ENCODE measurements around the gene ZNF740.
A peak's percentile ranks its signal among the peaks of the same experiment; 100 is the strongest.
"Not testable (repeated sequence)": the region's sequence is repeated elsewhere in the genome, so short reads cannot be mapped to it uniquely, and the experiment has no call there.

Gene ZNF740

DNA sequence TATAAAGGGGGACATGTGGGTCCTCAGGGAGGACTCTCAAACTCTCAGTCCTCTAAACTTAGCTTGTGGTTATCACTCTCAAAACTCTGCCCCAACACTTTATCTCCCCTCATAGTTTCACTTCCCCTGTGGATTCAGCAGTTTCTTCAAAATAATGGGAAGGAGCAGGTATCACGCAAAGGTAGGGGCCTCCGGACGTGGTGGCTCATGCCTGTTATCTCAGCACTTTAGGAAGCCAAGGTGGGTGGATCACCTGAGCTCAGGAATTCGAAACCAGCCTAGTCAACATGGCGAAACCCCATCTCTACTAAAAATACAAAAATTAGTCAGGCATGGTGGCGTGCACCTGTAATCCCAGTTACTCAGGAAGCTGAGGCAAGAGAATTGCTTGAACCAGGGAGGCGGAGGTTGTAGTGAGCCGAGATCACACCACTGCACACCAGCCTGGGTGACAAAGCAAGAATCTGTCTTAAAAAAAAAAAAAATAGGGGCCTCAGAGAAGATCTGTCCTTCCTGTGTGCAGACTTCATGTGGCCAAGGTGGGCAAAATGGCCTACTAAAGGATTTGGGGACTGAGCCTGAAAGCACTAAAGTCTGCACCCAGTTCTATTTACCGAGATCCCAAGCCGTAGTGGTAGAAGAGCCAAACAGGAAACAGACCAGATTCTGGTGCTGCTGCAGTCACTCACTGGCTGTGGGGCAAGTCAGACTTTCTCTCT, 20.1 kb downstream of the ZNF740 start:
- Histone ChIP-seq H3F3A (ENCODE audit: control insufficient read depth, insufficient read depth) (peaks cover 23% of the 10 kb centered on the region), H3K27me3 (ENCODE audit: control insufficient read depth, low read length) (no peaks in the 10 kb centered on the region), H3K79me2 (ENCODE audit: control insufficient read depth, low read length) (peaks cover 29% of the 10 kb centered on the region), H3K36me3 (ENCODE audit: control insufficient read depth, low read length) (peaks cover 24% of the 10 kb centered on the region), H3K4me3 (ENCODE audit: low read length) (peak overlapping the region; percentile 62), H3K4me1 (ENCODE audit: control insufficient read depth, low read length) (peaks cover 88% of the 10 kb centered on the region), H3K9me3 (ENCODE audit: control insufficient read depth, insufficient read depth, low read length) (no peaks in the 10 kb centered on the region), H3K27ac (ENCODE audit: low read depth, low read length) (peak overlapping the region; percentile 94), H3K9me2 (replicated peaks; ENCODE audit: control insufficient read depth, low read length) (no peaks in the 10 kb centered on the region), H3K4me2 (ENCODE audit: low read length) (peak overlapping the region; percentile 77), H4K20me1 (ENCODE audit: control insufficient read depth, insufficient read depth, low read depth, low read length) (no peaks in the 10 kb centered on the region)
- TF ChIP-seq EZH2phosphoT487 (IDR thresholded peaks at IDR 0.05; ENCODE audit: borderline replicate concordance, low read length), result no peak
- TF ChIP-seq, protein P1, sequence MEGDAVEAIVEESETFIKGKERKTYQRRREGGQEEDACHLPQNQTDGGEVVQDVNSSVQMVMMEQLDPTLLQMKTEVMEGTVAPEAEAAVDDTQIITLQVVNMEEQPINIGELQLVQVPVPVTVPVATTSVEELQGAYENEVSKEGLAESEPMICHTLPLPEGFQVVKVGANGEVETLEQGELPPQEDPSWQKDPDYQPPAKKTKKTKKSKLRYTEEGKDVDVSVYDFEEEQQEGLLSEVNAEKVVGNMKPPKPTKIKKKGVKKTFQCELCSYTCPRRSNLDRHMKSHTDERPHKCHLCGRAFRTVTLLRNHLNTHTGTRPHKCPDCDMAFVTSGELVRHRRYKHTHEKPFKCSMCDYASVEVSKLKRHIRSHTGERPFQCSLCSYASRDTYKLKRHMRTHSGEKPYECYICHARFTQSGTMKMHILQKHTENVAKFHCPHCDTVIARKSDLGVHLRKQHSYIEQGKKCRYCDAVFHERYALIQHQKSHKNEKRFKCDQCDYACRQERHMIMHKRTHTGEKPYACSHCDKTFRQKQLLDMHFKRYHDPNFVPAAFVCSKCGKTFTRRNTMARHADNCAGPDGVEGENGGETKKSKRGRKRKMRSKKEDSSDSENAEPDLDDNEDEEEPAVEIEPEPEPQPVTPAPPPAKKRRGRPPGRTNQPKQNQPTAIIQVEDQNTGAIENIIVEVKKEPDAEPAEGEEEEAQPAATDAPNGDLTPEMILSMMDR (IDR thresholded peaks at IDR 0.05; ENCODE audit: low read depth, low read length, poor library complexity, severe bottlenecking), result no peak

DNA sequence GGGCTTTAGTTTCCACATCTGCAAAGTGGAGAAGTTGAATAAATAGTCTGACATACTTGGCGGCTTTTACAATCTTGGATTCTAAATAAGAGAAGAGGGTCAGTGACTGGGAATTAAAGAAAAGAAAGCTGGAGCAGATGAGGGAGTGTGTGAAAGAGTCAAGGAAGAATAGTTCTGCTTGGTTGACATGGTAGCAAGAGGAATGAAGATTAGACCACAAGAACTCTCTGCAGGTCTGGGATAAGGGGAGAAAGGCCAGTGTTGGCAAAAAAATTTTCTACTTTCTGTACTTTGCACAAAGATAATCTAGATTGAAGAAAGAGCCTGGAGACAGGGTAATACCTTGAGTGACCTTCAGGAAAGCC, 20.6 kb downstream of the ZNF740 start:
- Histone ChIP-seq H3F3A (ENCODE audit: control insufficient read depth, insufficient read depth) (peaks cover 23% of the 10 kb centered on the region), H3K9me3 (ENCODE audit: control insufficient read depth, insufficient read depth, low read length) (no peaks in the 10 kb centered on the region), H4K20me1 (ENCODE audit: control insufficient read depth, insufficient read depth, low read depth, low read length) (no peaks in the 10 kb centered on the region), H3K36me3 (ENCODE audit: control insufficient read depth, low read length) (peaks cover 23% of the 10 kb centered on the region), H3K79me2 (ENCODE audit: control insufficient read depth, low read length) (peaks cover 31% of the 10 kb centered on the region), H3K27ac (ENCODE audit: low read depth, low read length) (peak overlapping the region; percentile 94), H3K9me2 (replicated peaks; ENCODE audit: control insufficient read depth, low read length) (no peaks in the 10 kb centered on the region), H3K27me3 (ENCODE audit: control insufficient read depth, low read length) (no peaks in the 10 kb centered on the region), H3K4me3 (ENCODE audit: low read length) (peak overlapping the region; percentile 62), H3K4me1 (ENCODE audit: control insufficient read depth, low read length) (peaks cover 93% of the 10 kb centered on the region), H3K4me2 (ENCODE audit: low read length) (peak overlapping the region; percentile 77)
- TF ChIP-seq EZH2phosphoT487 (IDR thresholded peaks at IDR 0.05; ENCODE audit: borderline replicate concordance, low read length), result no peak
- TF ChIP-seq, protein P1 (IDR thresholded peaks at IDR 0.05; ENCODE audit: low read depth, low read length, poor library complexity, severe bottlenecking), result no peak

DNA sequence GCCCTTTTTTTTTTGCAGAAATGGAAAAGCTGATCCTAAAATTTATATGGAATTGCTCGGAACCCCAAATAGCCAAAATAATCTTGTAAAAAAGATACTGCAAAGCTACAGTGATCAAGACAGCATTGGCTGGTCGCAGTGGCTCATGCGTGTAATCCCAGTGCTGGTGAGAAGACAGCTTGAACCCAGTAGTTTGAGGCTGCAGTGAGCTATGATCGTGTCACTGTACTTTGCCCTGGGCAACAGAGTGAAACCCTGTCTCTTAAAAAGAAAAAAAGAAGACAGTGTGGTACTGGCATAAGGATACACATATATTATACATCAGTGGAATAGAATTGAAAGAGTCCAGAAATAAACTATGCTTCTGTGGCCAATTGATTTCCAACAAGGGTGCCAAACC, 21.1 kb downstream of the ZNF740 start:
- no peaks in the 10 kb centered on the region for H3K9me3 ChIP-seq (ENCODE audit: control insufficient read depth, insufficient read depth, low read length)
- no peak for TF ChIP-seq EZH2phosphoT487 (IDR thresholded peaks at IDR 0.05; ENCODE audit: borderline replicate concordance, low read length)
- TF ChIP-seq, protein P1 (IDR thresholded peaks at IDR 0.05; ENCODE audit: low read depth, low read length, poor library complexity, severe bottlenecking), result no peak
- peaks cover 36% of the 10 kb centered on the region for H3K79me2 ChIP-seq (ENCODE audit: control insufficient read depth, low read length)
- peaks cover 98% of the 10 kb centered on the region for H3K4me1 ChIP-seq (ENCODE audit: control insufficient read depth, low read length)
- H4K20me1 ChIP-seq (ENCODE audit: control insufficient read depth, insufficient read depth, low read depth, low read length), result no peaks in the 10 kb centered on the region
- peaks cover 23% of the 10 kb centered on the region for H3F3A ChIP-seq (ENCODE audit: control insufficient read depth, insufficient read depth)
- H3K4me2 ChIP-seq (ENCODE audit: low read length), result peak overlapping the region; percentile 77
- peaks cover 18% of the 10 kb centered on the region for H3K36me3 ChIP-seq (ENCODE audit: control insufficient read depth, low read length)
- peak overlapping the region; percentile 62 for H3K4me3 ChIP-seq (ENCODE audit: low read length)
- H3K9me2 ChIP-seq (replicated peaks; ENCODE audit: control insufficient read depth, low read length), result no peaks in the 10 kb centered on the region
- no peaks in the 10 kb centered on the region for H3K27me3 ChIP-seq (ENCODE audit: control insufficient read depth, low read length)
- peak overlapping the region; percentile 94 for H3K27ac ChIP-seq (ENCODE audit: low read depth, low read length)

DNA sequence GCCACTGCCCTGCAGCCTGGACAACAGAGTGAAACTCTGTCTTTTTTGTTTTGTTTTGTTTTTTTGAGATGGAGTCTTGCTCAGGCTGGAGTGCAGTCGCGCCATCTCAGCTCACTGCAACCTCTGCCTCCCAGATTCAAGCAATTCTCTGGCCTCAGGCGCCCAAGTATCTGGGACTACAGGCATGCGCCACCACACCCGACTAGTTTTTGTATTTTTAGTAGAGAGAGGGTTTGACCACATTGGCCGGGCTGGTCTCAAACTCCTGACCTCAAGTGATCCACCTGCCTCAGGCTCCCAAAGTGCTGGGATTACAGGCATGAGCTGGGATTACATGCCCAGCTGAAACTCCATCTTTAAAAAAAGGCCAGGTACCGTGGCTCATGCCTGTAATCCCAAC, 21.8 kb downstream of the ZNF740 start:
- H3F3A ChIP-seq (ENCODE audit: control insufficient read depth, insufficient read depth), result peaks cover 23% of the 10 kb centered on the region
- peak overlapping the region; percentile 62; the same call in 1 of the 2 replicates for H3K4me3 ChIP-seq (ENCODE audit: low read length)
- H3K79me2 ChIP-seq (ENCODE audit: control insufficient read depth, low read length), result peaks cover 40% of the 10 kb centered on the region
- H3K4me2 ChIP-seq (ENCODE audit: low read length), result peak overlapping the region; percentile 77; the same call in 1 of the 2 replicates
- H3K4me1 ChIP-seq (ENCODE audit: control insufficient read depth, low read length), result peaks cover 99% of the 10 kb centered on the region
- peak overlapping the region; percentile 94 for H3K27ac ChIP-seq (ENCODE audit: low read depth, low read length)
- H3K27me3 ChIP-seq (ENCODE audit: control insufficient read depth, low read length); H3K9me3 ChIP-seq (ENCODE audit: control insufficient read depth, insufficient read depth, low read length); H3K9me2 ChIP-seq (replicated peaks; ENCODE audit: control insufficient read depth, low read length); H4K20me1 ChIP-seq (ENCODE audit: control insufficient read depth, insufficient read depth, low read depth, low read length): not testable (repeated sequence)
- H3K36me3 ChIP-seq (ENCODE audit: control insufficient read depth, low read length), result peaks cover 12% of the 10 kb centered on the region

Measured in DOHH2 (cell line).